Skeletal muscle satellite cell (primary cell): Measurements from ENCODE around the gene PKD1L1.
A peak's percentile ranks its signal among the peaks of the same experiment; 100 is the strongest.
"Not testable (repeated sequence)": the region's sequence is repeated elsewhere in the genome, so short reads cannot be mapped to it uniquely, and the experiment has no call there.

ENCODE experiments used
- H3K27me3 ChIP-seq: 2 replicates; pipeline ENCODE4 v1.7.0; 2013; ENCODE audit warnings: low read length; ENCODE audit not compliant: control insufficient read depth, insufficient read depth
- H3K36me3 ChIP-seq: 2 replicates; pipeline ENCODE4 v1.7.0; 2013; ENCODE audit warnings: mild to moderate bottlenecking, control low read depth, low read length; ENCODE audit not compliant: insufficient read depth
- H3K4me1 ChIP-seq: 2 replicates; pipeline ENCODE4 v1.7.0; 2013; ENCODE audit warnings: low read length; ENCODE audit not compliant: control insufficient read depth, insufficient read depth
- H3K4me2 ChIP-seq: 2 replicates; pipeline ENCODE4 v1.7.0; 2013; ENCODE audit warnings: mild to moderate bottlenecking, low read length
- H3K4me3 ChIP-seq: 2 replicates; pipeline ENCODE4 v1.7.0; 2013; ENCODE audit warnings: low read length
- H3K9ac ChIP-seq: 2 replicates; pipeline ENCODE4 v1.7.0; 2013; ENCODE audit warnings: mild to moderate bottlenecking, low read depth, low read length, moderate library complexity
- H3K9me3 ChIP-seq: replicated peaks from 2 replicates; pipeline ENCODE4 v1.7.0; 2013; ENCODE audit warnings: mild to moderate bottlenecking, control low read depth, low read length

Gene PKD1L1

GRCh38 chr7:47807126-47807525 is 141.1 kb downstream of the PKD1L1 start:
- H3K9me3 ChIP-seq: no peaks in the 10 kb centered on the region
- H3K9ac ChIP-seq: no peak overlapping the region
- no peak overlapping the region for H3K4me2 ChIP-seq
- H3K4me3 ChIP-seq: no peak overlapping the region
- no peaks in the 10 kb centered on the region for H3K27me3 ChIP-seq
- H3K4me1 ChIP-seq: peaks cover 16% of the 10 kb centered on the region
- no peaks in the 10 kb centered on the region for H3K36me3 ChIP-seq

GRCh38 chr7:47806701-47807103 is 141.6 kb downstream of the PKD1L1 start:
- H3K4me1 ChIP-seq: peaks cover 16% of the 10 kb centered on the region
- H3K9ac ChIP-seq: no peak overlapping the region
- no peak overlapping the region for H3K4me3 ChIP-seq
- H3K4me2 ChIP-seq: no peak overlapping the region
- H3K27me3 ChIP-seq: no peaks in the 10 kb centered on the region
- H3K36me3 ChIP-seq: no peaks in the 10 kb centered on the region
- H3K9me3 ChIP-seq: no peaks in the 10 kb centered on the region

- no peak overlapping the region for H3K4me2 ChIP-seq
- H3K27me3 ChIP-seq: no peaks in the 10 kb centered on the region
- H3K4me3 ChIP-seq: no peak overlapping the region
- no peaks in the 10 kb centered on the region for H3K36me3 ChIP-seq
- no peak overlapping the region for H3K9ac ChIP-seq
- H3K4me1 ChIP-seq: peaks cover 16% of the 10 kb centered on the region
- no peaks in the 10 kb centered on the region for H3K9me3 ChIP-seq
Measured at GRCh38 chr7:47804767-47805545, 143.3 kb downstream of the PKD1L1 start.

GRCh38 chr7:47803846-47804245 is 144.4 kb downstream of the PKD1L1 start:
- Histone ChIP-seq H3K36me3 (no peaks in the 10 kb centered on the region), H3K9me3 (no peaks in the 10 kb centered on the region), H3K9ac (no peak overlapping the region), H3K27me3 (no peaks in the 10 kb centered on the region), H3K4me3 (no peak overlapping the region), H3K4me1 (peaks cover 16% of the 10 kb centered on the region), H3K4me2 (no peak overlapping the region)

GRCh38 chr7:47803025-47803424 is 145.2 kb downstream of the PKD1L1 start:
- Histone ChIP-seq H3K4me3 (no peak overlapping the region), H3K4me2 (no peak overlapping the region), H3K9me3 (no peaks in the 10 kb centered on the region), H3K9ac (no peak overlapping the region), H3K27me3 (no peaks in the 10 kb centered on the region), H3K4me1 (peaks cover 16% of the 10 kb centered on the region), H3K36me3 (no peaks in the 10 kb centered on the region)

GRCh38 chr7:47801423-47801822 is 146.8 kb downstream of the PKD1L1 start:
- Histone ChIP-seq H3K9ac (no peak overlapping the region), H3K36me3 (no peaks in the 10 kb centered on the region), H3K27me3 (no peaks in the 10 kb centered on the region), H3K4me1 (peaks cover 8% of the 10 kb centered on the region), H3K9me3 (no peaks in the 10 kb centered on the region), H3K4me2 (no peak overlapping the region), H3K4me3 (no peak overlapping the region)

- Histone ChIP-seq H3K27me3 (no peaks in the 10 kb centered on the region), H3K36me3 (no peaks in the 10 kb centered on the region), H3K4me2 (no peak overlapping the region), H3K9me3 (no peaks in the 10 kb centered on the region), H3K4me3 (no peak overlapping the region), H3K4me1 (peaks cover 18% of the 10 kb centered on the region), H3K9ac (no peak overlapping the region)
Measured at GRCh38 chr7:47799524-47799923, 148.7 kb downstream of the PKD1L1 start.

- Histone ChIP-seq H3K4me2 (peak overlapping the region; percentile 12), H3K4me3 (no peak overlapping the region)
Measured at GRCh38 chr7:47796347-47796746, 151.9 kb downstream of the PKD1L1 start.

GRCh38 chr7:47795631-47796030 is 152.6 kb downstream of the PKD1L1 start:
- H3K4me3 ChIP-seq: no peak overlapping the region
- no peak overlapping the region for H3K4me2 ChIP-seq

More at GRCh38 chr7:47796347-47796746, 151.9 kb downstream of the PKD1L1 start:
- Histone ChIP-seq H3K27me3 (no peaks in the 10 kb centered on the region), H3K9ac (peak overlapping the region; percentile 57), H3K4me1 (peaks cover 19% of the 10 kb centered on the region), H3K9me3 (no peaks in the 10 kb centered on the region), H3K36me3 (no peaks in the 10 kb centered on the region)

GRCh38 chr7:47795126-47795525 is 153.1 kb downstream of the PKD1L1 start:
- not testable (repeated sequence) for H3K27me3 ChIP-seq, H3K9me3 ChIP-seq, H3K4me3 ChIP-seq, H3K36me3 ChIP-seq, H3K4me2 ChIP-seq
- peaks cover 19% of the 10 kb centered on the region for H3K4me1 ChIP-seq
- H3K9ac ChIP-seq: peak overlapping the region; percentile 67

More at GRCh38 chr7:47795631-47796030, 152.6 kb downstream of the PKD1L1 start:
- Histone ChIP-seq H3K27me3 (no peaks in the 10 kb centered on the region), H3K4me1 (peaks cover 19% of the 10 kb centered on the region), H3K9ac (peak overlapping the region; percentile 67), H3K36me3 (no peaks in the 10 kb centered on the region), H3K9me3 (no peaks in the 10 kb centered on the region)

GRCh38 chr7:47794016-47794415 is 154.2 kb downstream of the PKD1L1 start:
- Histone ChIP-seq H3K4me3 (no peak overlapping the region), H3K27me3 (no peaks in the 10 kb centered on the region), H3K4me1 (peaks cover 19% of the 10 kb centered on the region), H3K9ac (no peak overlapping the region), H3K4me2 (no peak overlapping the region), H3K9me3 (no peaks in the 10 kb centered on the region), H3K36me3 (no peaks in the 10 kb centered on the region)

GRCh38 chr7:47793186-47793585 is 155.1 kb downstream of the PKD1L1 start:
- not testable (repeated sequence) for H3K9me3 ChIP-seq, H3K36me3 ChIP-seq, H3K4me2 ChIP-seq, H3K9ac ChIP-seq, H3K27me3 ChIP-seq, H3K4me3 ChIP-seq
- H3K4me1 ChIP-seq: peaks cover 19% of the 10 kb centered on the region
